Activated naive CD4-positive, alpha-beta T cell treated with anti-CD3 and anti-CD28 coated beads, Interleukin-2, amount 50 U/mL, for 72 hours (primary cell): ENCODE results near the gene BCL11B. TPM values are rescaled to one million over a fixed set of nuclear protein-coding genes. Genes with fewer than 3 reads are reported as not detected.

Source experiments
- ATAC-seq, 2 donors: fragments of 150-1000 bp; cut with Tn5 transposase; 2 replicates each; pipeline ENCODE4 v1.10.0; 2021; ENCODE audit warnings: mild to moderate bottlenecking in 2 of 2, moderate library complexity in 2 of 2
- DNase-seq, 2 donors: peaks; one replicate each; pipeline ENCODE4 v3.0.0; 2021 to 2022; ENCODE audit warnings: low spot score in 2 of 2
- H3K27ac Mint-ChIP-seq, 2 donors: one replicate each; pipeline ENCODE4 v1.8.0; 2022; ENCODE audit warnings: mild to moderate bottlenecking in 2 of 2, mixed read lengths in 2 of 2
- H3K36me3 Mint-ChIP-seq, 2 donors: one replicate each; pipeline ENCODE4 v1.8.0; 2022; ENCODE audit warnings: mixed read lengths in 2 of 2
- H3K9me3 Mint-ChIP-seq, 2 donors: one replicate each; pipeline ENCODE4 v1.8.0; 2022; ENCODE audit warnings: mixed read lengths in 2 of 2
- total RNA-seq, 2 donors: library from RNA; stranded (reverse); gene quantifications; one replicate each; pipeline ENCODE4 v1.2.3, GENCODE V29; 2022

The BCL11B gene
- total RNA-seq, 2 donors from 2014 or later = 57.8 to 65.7 TPM

DNA sequence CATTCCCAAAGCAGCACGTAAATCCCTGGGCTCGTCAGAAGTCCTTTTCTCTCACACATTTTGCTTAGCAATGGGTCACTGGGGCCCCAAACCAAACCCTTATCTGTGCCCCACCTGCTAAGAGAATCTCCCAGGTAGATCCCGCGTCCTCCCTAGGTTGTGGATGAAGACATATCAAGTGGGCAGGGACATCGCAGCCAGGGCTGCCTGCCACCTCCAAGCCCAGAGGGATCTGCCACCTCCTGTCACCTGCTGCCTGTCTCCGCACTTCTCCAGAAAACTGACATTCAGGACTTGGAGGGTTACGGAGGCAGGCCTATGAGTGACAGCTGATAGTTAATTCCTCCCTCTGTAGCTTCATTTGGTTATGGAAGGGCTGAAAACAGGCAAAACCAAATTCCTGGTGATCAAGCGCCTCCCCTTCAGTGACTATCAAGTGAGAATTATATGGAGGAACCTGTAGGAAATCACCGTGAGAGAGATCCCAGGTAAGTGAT, 19.5 kb downstream of the BCL11B start:
- Mint-ChIP-seq H3K9me3 (no peaks in the 10 kb centered on the region), H3K27ac (peak overlapping the region; percentile 86 to 93), H3K36me3 (peaks cover 42 to 72% of the 10 kb centered on the region in 2 donors)
- ATAC-seq (no peak), DNase-seq (peak in 1 of 2 donors; percentile 51)

GRCh38 chr14:99251721-99252120, 20.3 kb downstream of the BCL11B start:
- ATAC-seq = no peak
- no peak for DNase-seq
- Mint-ChIP-seq H3K9me3 (no peaks in the 10 kb centered on the region), H3K36me3 (peaks cover 34 to 70% of the 10 kb centered on the region in 2 donors), H3K27ac (peak overlapping the region; percentile 86 to 93)

DNA sequence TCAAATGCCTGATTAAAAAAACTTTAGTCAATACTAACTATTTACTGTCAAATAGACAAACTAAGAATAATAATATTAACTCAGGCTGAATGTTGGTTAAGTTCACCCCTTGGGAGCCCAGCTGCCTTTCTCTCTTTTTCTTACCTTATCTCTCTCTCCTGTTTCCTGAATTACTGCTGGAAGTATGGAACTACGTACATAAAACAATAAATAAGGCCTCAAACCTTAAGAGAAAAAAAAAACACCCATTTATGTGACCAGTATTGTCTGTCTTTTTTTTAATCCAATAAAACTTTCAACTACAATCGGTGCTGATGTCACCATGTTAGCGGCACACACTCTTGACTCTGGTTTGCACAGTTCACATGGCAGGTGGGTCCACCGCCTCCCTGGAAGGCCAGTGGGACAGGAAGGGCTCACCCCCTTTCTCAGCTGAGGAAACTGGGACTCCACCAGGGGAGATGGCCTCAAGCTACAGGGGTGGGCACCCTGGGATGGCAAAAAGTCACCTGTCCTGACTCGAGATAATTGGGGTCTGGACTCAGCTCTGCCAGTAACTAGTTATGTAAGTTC, 21.3 kb downstream of the BCL11B start:
- H3K9me3 Mint-ChIP-seq = no peaks in the 10 kb centered on the region
- DNase-seq (peak in 1 of 2 donors; percentile 54), ATAC-seq (no peak)
- H3K27ac Mint-ChIP-seq = peak overlapping the region; percentile 86 to 93
- peaks cover 24 to 60% of the 10 kb centered on the region in 2 donors for H3K36me3 Mint-ChIP-seq

DNA sequence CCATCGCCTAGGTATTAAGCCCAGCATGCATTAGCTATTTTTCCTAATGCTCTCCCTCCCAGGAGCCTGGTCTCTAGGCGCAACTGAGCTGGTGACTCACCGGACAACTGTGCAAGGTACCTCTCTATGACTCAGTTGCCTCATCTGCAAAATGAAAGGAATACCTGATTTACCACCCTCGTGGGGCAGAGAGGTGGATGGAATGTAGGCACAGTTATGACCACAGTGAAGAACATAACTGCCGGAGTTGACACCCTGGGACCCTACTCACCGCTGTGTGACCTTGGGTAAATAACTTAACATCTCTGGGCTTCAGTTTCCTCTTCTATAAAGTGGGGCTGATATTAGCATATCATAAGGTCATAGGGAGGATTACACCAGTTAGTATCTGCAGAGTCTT, 22.6 kb downstream of the BCL11B start:
- DNase-seq = peak in 1 of 2 donors; percentile 78
- ATAC-seq = peak; percentile 56 to 74

DNA sequence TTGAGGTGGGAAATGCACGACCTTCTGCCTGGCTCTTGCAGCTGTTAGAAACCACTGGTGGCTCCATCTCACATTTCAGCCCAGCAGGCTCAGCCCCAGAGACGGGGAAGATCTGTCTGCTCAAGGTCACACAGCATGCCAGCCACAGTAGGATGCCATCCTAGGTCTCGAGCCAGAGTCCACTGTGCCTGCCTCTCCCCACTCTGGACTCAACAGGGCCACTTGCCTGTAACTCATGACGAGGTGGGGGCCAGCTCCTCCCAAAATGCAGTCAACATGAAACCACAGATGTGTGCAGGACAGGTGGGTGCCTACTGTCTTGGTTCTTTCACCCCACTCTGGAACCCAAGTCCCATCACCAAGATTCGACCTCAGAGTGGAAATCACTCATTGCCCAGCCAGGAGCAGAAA, 23.2 kb downstream of the BCL11B start:
- Mint-ChIP-seq H3K27ac (peak overlapping the region; percentile 86 to 98), H3K36me3 (peaks cover 24 to 53% of the 10 kb centered on the region in 2 donors), H3K9me3 (no peaks in the 10 kb centered on the region)
- ATAC-seq (peak; percentile 23 to 48), DNase-seq (peak in 1 of 2 donors; percentile 61)

More for the DNA sequence above, 22.6 kb downstream of the BCL11B start:
- Mint-ChIP-seq H3K9me3 (no peaks in the 10 kb centered on the region), H3K27ac (peak overlapping the region; percentile 86 to 98), H3K36me3 (peaks cover 24 to 53% of the 10 kb centered on the region in 2 donors)

- Mint-ChIP-seq H3K27ac (peak overlapping the region; percentile 86 to 98), H3K36me3 (peaks cover 24 to 52% of the 10 kb centered on the region in 2 donors), H3K9me3 (no peaks in the 10 kb centered on the region)
- no peak for ATAC-seq
- DNase-seq = peak in 1 of 2 donors; percentile 52
Observed at GRCh38 chr14:99247772-99248171, 24.2 kb downstream of the BCL11B start.

GRCh38 chr14:99247101-99247729, 24.8 kb downstream of the BCL11B start:
- ATAC-seq = peak in 1 of 2 donors; percentile 28

DNA sequence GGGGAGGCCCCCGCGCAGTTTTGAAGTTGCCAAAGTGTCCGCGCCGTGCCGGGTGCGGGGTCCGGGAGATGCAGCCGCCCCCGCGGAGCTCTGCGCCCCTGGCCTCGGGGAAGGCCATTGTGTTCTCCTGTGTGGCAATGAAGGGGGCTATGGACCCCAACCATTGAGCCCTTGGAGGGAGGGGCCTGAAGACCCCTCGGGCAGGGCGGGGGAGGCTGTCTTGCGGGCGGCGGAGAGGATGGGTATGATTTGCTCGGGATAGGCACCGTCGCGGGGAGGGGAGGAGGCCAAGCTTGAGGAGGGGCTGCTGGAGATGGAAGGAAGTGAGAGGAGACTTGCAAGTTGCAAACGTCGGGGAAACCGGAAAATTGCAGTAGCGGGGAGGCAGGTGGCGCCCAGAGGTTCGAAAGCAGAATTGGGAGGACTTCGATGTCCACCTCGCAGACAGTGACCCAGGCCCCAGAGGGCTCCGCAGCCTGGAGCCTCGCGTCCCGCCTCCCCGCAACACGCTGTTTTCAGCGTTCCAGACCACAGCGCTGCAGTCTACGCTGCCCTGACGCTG, 25.4 kb downstream of the BCL11B start:
- H3K27ac Mint-ChIP-seq = peak overlapping the region; percentile 86 to 98
- H3K36me3 Mint-ChIP-seq = peaks cover 24 to 52% of the 10 kb centered on the region in 2 donors
- no peaks in the 10 kb centered on the region for H3K9me3 Mint-ChIP-seq
- DNase-seq (peak in 1 of 2 donors; percentile 62), ATAC-seq (peak; percentile 15 to 36)

More at GRCh38 chr14:99247101-99247729, 24.8 kb downstream of the BCL11B start:
- no peaks in the 10 kb centered on the region for H3K9me3 Mint-ChIP-seq
- peak overlapping the region; percentile 86 to 98 for H3K27ac Mint-ChIP-seq
- DNase-seq = peak in 1 of 2 donors; percentile 56
- H3K36me3 Mint-ChIP-seq = peaks cover 24 to 51% of the 10 kb centered on the region in 2 donors

GRCh38 chr14:99245564-99246511, 26.2 kb downstream of the BCL11B start:
- peak overlapping the region; percentile 72 to 91 for H3K27ac Mint-ChIP-seq
- no peaks in the 10 kb centered on the region for H3K9me3 Mint-ChIP-seq
- peaks cover 26 to 55% of the 10 kb centered on the region in 2 donors for H3K36me3 Mint-ChIP-seq
- DNase-seq (peak in 1 of 2 donors; percentile 63), ATAC-seq (no peak)

GRCh38 chr14:99244941-99245563, 26.9 kb downstream of the BCL11B start:
- Mint-ChIP-seq H3K27ac (peak overlapping the region; percentile 91 to 99), H3K36me3 (peaks cover 28 to 57% of the 10 kb centered on the region in 2 donors), H3K9me3 (no peaks in the 10 kb centered on the region)
- ATAC-seq (no peak), DNase-seq (no peak)

DNA sequence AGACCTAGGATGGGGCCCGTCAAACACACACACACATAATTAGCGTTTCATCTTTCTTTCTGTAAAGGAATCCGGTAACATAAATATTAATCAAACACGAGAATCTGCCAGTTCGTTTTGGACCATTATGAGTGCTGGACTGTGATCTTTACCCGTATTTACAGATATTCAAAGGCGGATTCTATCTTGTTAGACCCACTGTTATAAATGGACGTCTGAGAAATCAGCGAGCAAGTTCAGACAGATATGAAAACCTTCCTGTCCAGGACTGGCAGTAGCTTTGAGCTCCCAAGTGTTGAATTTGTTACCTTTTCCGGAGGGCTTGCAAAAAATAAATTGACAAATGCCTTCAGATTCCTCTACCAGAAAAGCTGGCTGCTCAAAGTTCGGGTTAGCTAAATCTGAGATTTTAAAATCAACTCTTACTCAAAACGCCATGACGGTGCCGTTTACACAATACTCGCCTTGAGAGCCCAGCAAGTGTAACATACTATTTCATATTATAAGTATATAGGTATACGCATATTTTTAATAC, 27.6 kb downstream of the BCL11B start:
- Mint-ChIP-seq H3K9me3 (no peaks in the 10 kb centered on the region), H3K27ac (peak overlapping the region; percentile 91 to 99), H3K36me3 (peaks cover 28 to 57% of the 10 kb centered on the region in 2 donors)
- DNase-seq = no peak
- ATAC-seq = no peak

GRCh38 chr14:99242816-99243721, 28.9 kb downstream of the BCL11B start:
- Mint-ChIP-seq H3K36me3 (peaks cover 21 to 62% of the 10 kb centered on the region in 2 donors), H3K27ac (peak overlapping the region; percentile 91 to 99), H3K9me3 (no peaks in the 10 kb centered on the region)
- peak; percentile 7 to 18 for ATAC-seq
- DNase-seq = no peak

DNA sequence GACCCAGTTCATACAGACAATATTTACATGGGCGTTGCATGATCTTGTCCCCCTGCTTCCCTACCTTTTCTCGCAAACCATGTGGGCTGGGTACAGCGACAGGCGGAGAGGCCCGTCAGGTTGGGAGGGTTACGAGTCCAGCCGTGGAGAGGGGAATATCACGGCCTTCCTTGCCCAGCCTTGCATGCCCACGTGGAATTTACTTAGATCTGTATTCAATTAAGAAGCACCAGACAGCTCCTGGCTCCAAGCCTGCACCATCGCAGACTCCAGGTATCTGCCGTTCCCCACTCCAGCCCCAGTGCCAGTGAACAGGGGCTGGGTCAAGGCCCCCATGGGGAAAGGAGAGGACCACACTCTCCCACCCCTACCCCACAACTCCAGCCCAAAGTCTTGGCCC, 29.8 kb downstream of the BCL11B start:
- H3K27ac Mint-ChIP-seq = peak overlapping the region; percentile 91 to 99
- ATAC-seq (no peak), DNase-seq (peak in 1 of 2 donors; percentile 52)
- H3K9me3 Mint-ChIP-seq = no peaks in the 10 kb centered on the region
- H3K36me3 Mint-ChIP-seq = peaks cover 21 to 68% of the 10 kb centered on the region in 2 donors

GRCh38 chr14:99241325-99242010, 30.5 kb downstream of the BCL11B start:
- H3K9me3 Mint-ChIP-seq = no peaks in the 10 kb centered on the region
- peak overlapping the region; percentile 91 to 99 for H3K27ac Mint-ChIP-seq
- ATAC-seq (peak; percentile 16 to 38), DNase-seq (no peak)
- peaks cover 21 to 64% of the 10 kb centered on the region in 2 donors for H3K36me3 Mint-ChIP-seq
